Upper lobe of left lung (tissue), 6 donors: ENCODE results near the gene OGFOD1. TPM values are rescaled to one million over a fixed set of nuclear protein-coding genes. Genes with fewer than 3 reads are reported as not detected.

Source experiments
- ATAC-seq, 2 donors: fragments of 200-7000 bp; cut with Tn5 transposase; one replicate each; pipeline ENCODE4 v1.9.1; 2022; ENCODE audit warnings: mild to moderate bottlenecking in 2 of 2, moderate library complexity in 2 of 2; ENCODE audit not compliant: low FRiP score in 2 of 2
- DNase-seq, 2 donors: peaks; one replicate each; pipeline ENCODE4 v3.0.0-alpha.2; 2019 to 2020
- H3K27ac ChIP-seq, 4 donors: fragments of 200-600 bp; sonication (generic); one replicate each; pipeline ENCODE4 v1.5.1; 2016 to 2019
- H3K27me3 ChIP-seq, 4 donors: fragments of 200-600 bp; sonication (generic); one replicate each; pipeline ENCODE4 v1.5.1; 2017 to 2019
- H3K36me3 ChIP-seq, 4 donors: fragments of 200-600 bp; sonication (generic); one replicate each; pipeline ENCODE4 v1.5.1; 2016 to 2019
- H3K4me1 ChIP-seq, 4 donors: fragments of 200-600 bp; sonication (generic); one replicate each; pipeline ENCODE4 v1.5.1; 2018 to 2019
- H3K4me3 ChIP-seq, 4 donors: fragments of 200-600 bp; sonication (generic); one replicate each; pipeline ENCODE4 v1.5.1; 2017 to 2019; ENCODE audit warnings: mild to moderate bottlenecking in 2 of 4, moderate library complexity in 1 of 4
- H3K9me3 ChIP-seq, 4 donors: fragments of 200-600 bp; sonication (generic); one replicate each; pipeline ENCODE4 v1.5.1; 2018 to 2019
- CTCF ChIP-seq, 6 experiments: fragments of 450-650 bp in 4 of 6; fragments of 200-600 bp in 2 of 6; sonication (generic) in 2 of 6; IDR thresholded peaks; one replicate each; pipeline ENCODE4 v1.5.1; 2016 to 2019; ENCODE audit warnings: antibody characterized with exemption in 6 of 6
- EP300 ChIP-seq, 4 donors: sonication (generic); formaldehyde crosslinking; IDR thresholded peaks; one replicate each; pipeline ENCODE4 v1.5.1; 2017; ENCODE audit warnings: antibody characterized with exemption in 4 of 4, control low read depth in 2 of 4
- POLR2A ChIP-seq, 4 donors: fragments of 450-650 bp; IDR thresholded peaks; one replicate each; pipeline ENCODE4 v1.5.1; 2016 to 2017; ENCODE audit warnings: antibody characterized with exemption in 4 of 4, mild to moderate bottlenecking in 2 of 4
- POLR2AphosphoS5 ChIP-seq, 2 donors: sonication (generic); formaldehyde crosslinking; IDR thresholded peaks; one replicate each; pipeline ENCODE4 v1.5.1; 2017; ENCODE audit warnings: antibody characterized with exemption in 2 of 2
- WGBS, 2 donors: methylation state at CpG; one replicate each; pipeline ENCODE4 v1.1.5; 2017 to 2018; 5-methylcytosine and 5-hydroxymethylcytosine counted together
- total RNA-seq, 6 donors: library from RNA; depleted of rRNA in 4 of 6; stranded (reverse); fragments of >200 nt in 4 of 6; gene quantifications; one replicate each; pipeline versions ENCODE4 v1.1.0 to v1.2.1, GENCODE V29; 2016 to 2021
- donor health status: DM: no; HTN: no; CAD: no; lungs with moderate emphysema.
- donor health status: DM: no; HTN: yes; CAD: no; lungs with severe emphysema.

The OGFOD1 gene
- total RNA-seq, 6 donors from 2014 or later, result 19.8 to 72.3 (median 29.7) TPM

- H3K9me3 ChIP-seq, result no peaks in the 10 kb centered on the region
- no peak for DNase-seq
- WGBS, 2 donors, result 67 to 71% methylated on average over 6 of the region's 6 CpGs
- H3K27me3 ChIP-seq, result no peaks in the 10 kb centered on the region
- TF ChIP-seq POLR2A (IDR thresholded peaks at IDR 0.05), result no peak
- TF ChIP-seq EP300 (IDR thresholded peaks at IDR 0.05), result no peak
- TF ChIP-seq POLR2AphosphoS5 (IDR thresholded peaks at IDR 0.05), result no peak
- no peak for TF ChIP-seq CTCF (IDR thresholded peaks at IDR 0.05)
- H3K27ac ChIP-seq, result peak overlapping the region in 1 of 4 donors; percentile 9
- no peak for ATAC-seq
- H3K36me3 ChIP-seq, result peaks cover 0 to 6% (median 1%) of the 10 kb centered on the region in 4 donors
- H3K4me1 ChIP-seq, result peaks cover 20 to 33% (median 25%) of the 10 kb centered on the region in 4 donors
- H3K4me3 ChIP-seq, result no peak overlapping the region
Observed at GRCh38 chr16:56515665-56516064, 64.3 kb downstream of the OGFOD1 start.

- no peaks in the 10 kb centered on the region for H3K36me3 ChIP-seq
- H3K4me3 ChIP-seq, result no peak overlapping the region
- no peaks in the 10 kb centered on the region for H3K27me3 ChIP-seq
- H3K27ac ChIP-seq, result no peak overlapping the region
- no peak for DNase-seq
- no peak for TF ChIP-seq POLR2A (IDR thresholded peaks at IDR 0.05)
- no peak for TF ChIP-seq EP300 (IDR thresholded peaks at IDR 0.05)
- TF ChIP-seq CTCF (IDR thresholded peaks at IDR 0.05), result no peak
- no peak for TF ChIP-seq POLR2AphosphoS5 (IDR thresholded peaks at IDR 0.05)
- H3K9me3 ChIP-seq, result no peaks in the 10 kb centered on the region
- no peak for ATAC-seq
- WGBS, 2 donors, result 88 to 95% methylated on average over 2 of the region's 2 CpGs
- peaks cover 21 to 33% (median 25%) of the 10 kb centered on the region in 4 donors for H3K4me1 ChIP-seq
Observed at GRCh38 chr16:56517206-56517605, 65.9 kb downstream of the OGFOD1 start.

GRCh38 chr16:56518425-56518824 is 67.1 kb downstream of the OGFOD1 start:
- ATAC-seq (no peak), DNase-seq (no peak)
- H3K4me1 ChIP-seq, result peaks cover 18 to 33% (median 25%) of the 10 kb centered on the region in 4 donors
- no peaks in the 10 kb centered on the region for H3K9me3 ChIP-seq
- 93 to 95% methylated on average over 7 of the region's 7 CpGs for WGBS, 2 donors
- no peak for TF ChIP-seq POLR2AphosphoS5 (IDR thresholded peaks at IDR 0.05)
- no peak for TF ChIP-seq EP300 (IDR thresholded peaks at IDR 0.05)
- no peak for TF ChIP-seq CTCF (IDR thresholded peaks at IDR 0.05)
- no peak for TF ChIP-seq POLR2A (IDR thresholded peaks at IDR 0.05)
- H3K36me3 ChIP-seq, result no peaks in the 10 kb centered on the region
- no peaks in the 10 kb centered on the region for H3K27me3 ChIP-seq
- no peak overlapping the region for H3K4me3 ChIP-seq
- no peak overlapping the region for H3K27ac ChIP-seq

GRCh38 chr16:56519459-56520250 is 68.3 kb downstream of the OGFOD1 start, which contains the start of gene BBS2:
Gene BBS2, minus strand, starts transcription at chr16:56520024. Its CDS starts 162 bp downstream, at chr16:56519862.
- TF ChIP-seq POLR2A (IDR thresholded peaks at IDR 0.05), result peak in 3 of 4 donors; percentile 49 to 91 (median 78)
- TF ChIP-seq EP300 (IDR thresholded peaks at IDR 0.05), result no peak
- peak; percentile 62 to 77 for TF ChIP-seq POLR2AphosphoS5 (IDR thresholded peaks at IDR 0.05)
- TF ChIP-seq CTCF (IDR thresholded peaks at IDR 0.05), result peak in 4 of 6 experiments; percentile 6 to 49 (median 24)
- H3K4me3 ChIP-seq, result peak within 1 kb of the TSS; percentile 91 to 98 (median 94)
- peak; percentile 93 to 98 for ATAC-seq
- peaks cover 12 to 24% (median 22%) of the 10 kb centered on the region in 4 donors for H3K4me1 ChIP-seq
- peak; percentile 90 to 97 for DNase-seq
- H3K27me3 ChIP-seq, result no peaks in the 10 kb centered on the region
- H3K9me3 ChIP-seq, result no peaks in the 10 kb centered on the region
- WGBS, 2 donors, result 0% methylated on average over 21 to 62 of the region's 65 CpGs
- no peaks in the 10 kb centered on the region for H3K36me3 ChIP-seq
- peak within 1 kb of the TSS; percentile 77 to 93 (median 88) for H3K27ac ChIP-seq
